K562 (cell line): Measurements from ENCODE around the gene GRK3. TPM values are rescaled to one million over a fixed set of nuclear protein-coding genes. Genes with fewer than 3 reads are reported as not detected.

ENCODE experiments used
- ETS2 ChIP-seq: IDR thresholded peaks from 2 replicates; pipeline ENCODE4 v1.6.1; 2016; ENCODE audit warnings: borderline replicate concordance, missing genetic modification characterization, mild to moderate bottlenecking, moderate library complexity, missing compliant biosample characterization; ENCODE audit not compliant: poor library complexity, severe bottlenecking
- HBP1 ChIP-seq: fragments of 450-650 bp; formaldehyde crosslinking; IDR thresholded peaks from 2 replicates; pipeline ENCODE4 v1.4.0; 2022; ENCODE audit warnings: missing genetic modification characterization
- HDAC2 ChIP-seq: fragments of 450-650 bp; IDR thresholded peaks from 2 replicates; pipeline ENCODE4 v1.6.1; 2016; ENCODE audit warnings: mild to moderate bottlenecking
- HNRNPH1 ChIP-seq: fragments of 200-400 bp; formaldehyde crosslinking; optimal IDR thresholded peaks from 2 replicates; pipeline ENCODE3; 2017; ENCODE audit warnings: low read depth, mild to moderate bottlenecking, low read length, moderate library complexity
- LARP7 ChIP-seq: fragments of 450-650 bp; IDR thresholded peaks from 2 replicates; pipeline ENCODE4 v1.6.1; 2016
- MAFF ChIP-seq: IDR thresholded peaks from 2 replicates; pipeline ENCODE4 v1.6.1; 2012; ENCODE audit warnings: low read length, improper control_type of control experiment
- OTX1 ChIP-seq: fragments of 450-650 bp; formaldehyde crosslinking; IDR thresholded peaks from 2 replicates; pipeline ENCODE4 v1.4.0; 2022; ENCODE audit warnings: mild to moderate bottlenecking
- RBBP5 ChIP-seq: fragments of 200-600 bp; sonication (generic); IDR thresholded peaks from 2 replicates; pipeline ENCODE4 v1.6.1; 2012; ENCODE audit warnings: borderline replicate concordance, mild to moderate bottlenecking, low read length, control low read depth, inconsistent platforms; ENCODE audit not compliant: insufficient read depth, poor library complexity, severe bottlenecking
- SMAD1 ChIP-seq: fragments of 150-350 bp; IDR thresholded peaks from 2 replicates; pipeline ENCODE4 v1.6.1; 2014; ENCODE audit warnings: low read length, low read depth; ENCODE audit not compliant: partially characterized antibody
- TAF15 ChIP-seq: fragments of 200-400 bp; formaldehyde crosslinking; IDR thresholded peaks from 2 replicates; pipeline ENCODE4 v1.6.1; 2017; ENCODE audit warnings: mild to moderate bottlenecking, low read depth, low read length, moderate library complexity
- TFAM ChIP-seq: fragments of 250-450 bp; sonication (Bioruptor Pico); conservative IDR thresholded peaks from 2 replicates; pipeline ENCODE4 v1.5.0; 2021; ENCODE audit warnings: mild to moderate bottlenecking, moderate library complexity
- THRB ChIP-seq: fragments of 450-650 bp; formaldehyde crosslinking; conservative IDR thresholded peaks from 2 replicates; pipeline ENCODE4 v1.4.0; 2022; ENCODE audit warnings: mild to moderate bottlenecking, missing genetic modification characterization
- ZFX ChIP-seq: sonication (generic); formaldehyde crosslinking; IDR thresholded peaks from 2 replicates; pipeline ENCODE4 v1.8.0; 2022; ENCODE audit warnings: mild to moderate bottlenecking, missing genetic modification reagents, moderate library complexity
- ZNF407 ChIP-seq: fragments of 450-650 bp; IDR thresholded peaks from 2 replicates; pipeline ENCODE4 v1.6.1; 2016; ENCODE audit warnings: low read depth
- polyA plus RNA-seq, 8 experiments: library from polyadenylated mRNA; depleted of rRNA in 4 of 8; stranded (reverse) in 5 of 8; unstranded in 3 of 8; fragments of >200 nt; fragmentation: Nextera tagmentation in 2 of 8; fragmentation: Illumina TruSeq in 1 of 8; extraction: Ambion mirVana in 2 of 8; extraction: Trizol in 1 of 8; gene quantifications; 2 replicates each; pipeline versions ENCODE4 v1.2.1 to v1.2.3, GENCODE V29; 2011 to 2014; ENCODE audit warnings: inconsistent platforms in 1 of 8, missing spikeins in 1 of 8
- total RNA-seq, 7 experiments: library from RNA; depleted of rRNA in 6 of 7; stranded (reverse); fragments of >200 nt in 6 of 7; fragmentation: Illumina TruSeq in 2 of 7; extraction: Trizol in 2 of 7; gene quantifications; 2 replicates each; pipeline versions ENCODE4 v1.2.1 to v1.2.3, GENCODE V29; 2011 to 2021; ENCODE audit warnings: low replicate concordance in 1 of 7

GRK3 gene
- total and polyA plus RNA-seq, 9 of the 15 experiments (the other 6 are each of a cell fraction or from before 2014, with no cell fraction given), result 1.4 to 7.6 (median 3.6) TPM

GRCh38 chr22:25742918-25743708 lies 178.6 kb downstream of the GRK3 start (continued):
- TF ChIP-seq HBP1 (CRISPR knock-in tag) (peak; percentile 63; the same call in 1 of the 2 replicates), ZNF407 (no peak), ZFX (CRISPR knock-in tag) (0 out of 2 replicates have a peak, but pooled peaks have one; percentile 6), LARP7 (peak; percentile 48; the same call in 1 of the 2 replicates), TFAM (CRISPR knock-in tag) (no peak), MAFF (no peak), ETS2 (tag) (no peak), THRB (CRISPR knock-in tag) (0 out of 2 replicates have a peak, but pooled peaks have one; percentile 77), RBBP5 (peak; percentile 42), OTX1 (CRISPR knock-in tag) (peak; percentile 59; the same call in 1 of the 2 replicates), HDAC2 (no peak), TAF15 (no peak), HNRNPH1 (no peak), SMAD1 (no peak)
